Ascending aorta (tissue), 2 donors: ENCODE results near the gene ARSG. TPM values are rescaled to one million over a fixed set of nuclear protein-coding genes. Genes with fewer than 3 reads are reported as not detected.

Experiments
- DNase-seq, 2 donors: peaks; one replicate each; pipeline ENCODE4 v3.0.0-alpha.2; 2019; ENCODE audit warnings: low spot score in 2 of 2
- H3K27ac ChIP-seq, 2 donors: fragments of 200-600 bp; sonication (generic); one replicate each; pipeline ENCODE4 v1.5.1; 2016 to 2017; ENCODE audit warnings: mild to moderate bottlenecking in 1 of 2
- H3K27me3 ChIP-seq: fragments of 200-600 bp; sonication (generic); one replicate; pipeline ENCODE4 v1.5.1; 2017
- H3K36me3 ChIP-seq, 2 donors: fragments of 200-600 bp; sonication (generic); one replicate each; pipeline ENCODE4 v1.5.1; 2016
- H3K4me1 ChIP-seq, 2 donors: fragments of 200-600 bp; sonication (generic); one replicate each; pipeline ENCODE4 v1.5.1; 2016 to 2017; ENCODE audit warnings: mild to moderate bottlenecking in 1 of 2
- H3K4me3 ChIP-seq, 2 donors: fragments of 200-600 bp; sonication (generic); one replicate each; pipeline ENCODE4 v1.5.1; 2016 to 2017; ENCODE audit warnings: mild to moderate bottlenecking in 1 of 2
- H3K9me3 ChIP-seq, 2 donors: fragments of 200-600 bp; sonication (generic); one replicate each; pipeline ENCODE4 v1.5.1; 2016
- intact Hi-C: fragments of 100-400 bp; cut with DNase I; formaldehyde crosslinking; loops from one replicate; pipeline ENCODE4 v1.15.1; 2023
- total RNA-seq: library from RNA; depleted of rRNA; stranded (reverse); fragments of >200 nt; gene quantifications from one replicate; pipeline ENCODE4 v1.1.0, GENCODE V29; 2016
- TF ChIP-seq, protein P1 (sequence below), 3 experiments: fragments of 200-600 bp in 2 of 3; fragments of 450-650 bp in 1 of 3; sonication (generic) in 2 of 3; IDR thresholded peaks; one replicate each; pipeline ENCODE4 v1.5.1; 2016 to 2019; ENCODE audit warnings: antibody characterized with exemption in 3 of 3, mild to moderate bottlenecking in 1 of 3, moderate library complexity in 1 of 3

ARSG gene
- total RNA-seq, 1 donor from 2014 or later, result 7.3 TPM

GRCh38 chr17:68293490-68294195 is 2.3 kb downstream of the ARSG start:
- Histone ChIP-seq H3K27me3 (no peaks in the 10 kb centered on the region), H3K9me3 (no peaks in the 10 kb centered on the region), H3K4me1 (peaks cover 7 to 9% of the 10 kb centered on the region in 2 donors), H3K4me3 (no peak overlapping the region), H3K36me3 (no peaks in the 10 kb centered on the region), H3K27ac (no peak overlapping the region)
- TF ChIP-seq, protein P1, sequence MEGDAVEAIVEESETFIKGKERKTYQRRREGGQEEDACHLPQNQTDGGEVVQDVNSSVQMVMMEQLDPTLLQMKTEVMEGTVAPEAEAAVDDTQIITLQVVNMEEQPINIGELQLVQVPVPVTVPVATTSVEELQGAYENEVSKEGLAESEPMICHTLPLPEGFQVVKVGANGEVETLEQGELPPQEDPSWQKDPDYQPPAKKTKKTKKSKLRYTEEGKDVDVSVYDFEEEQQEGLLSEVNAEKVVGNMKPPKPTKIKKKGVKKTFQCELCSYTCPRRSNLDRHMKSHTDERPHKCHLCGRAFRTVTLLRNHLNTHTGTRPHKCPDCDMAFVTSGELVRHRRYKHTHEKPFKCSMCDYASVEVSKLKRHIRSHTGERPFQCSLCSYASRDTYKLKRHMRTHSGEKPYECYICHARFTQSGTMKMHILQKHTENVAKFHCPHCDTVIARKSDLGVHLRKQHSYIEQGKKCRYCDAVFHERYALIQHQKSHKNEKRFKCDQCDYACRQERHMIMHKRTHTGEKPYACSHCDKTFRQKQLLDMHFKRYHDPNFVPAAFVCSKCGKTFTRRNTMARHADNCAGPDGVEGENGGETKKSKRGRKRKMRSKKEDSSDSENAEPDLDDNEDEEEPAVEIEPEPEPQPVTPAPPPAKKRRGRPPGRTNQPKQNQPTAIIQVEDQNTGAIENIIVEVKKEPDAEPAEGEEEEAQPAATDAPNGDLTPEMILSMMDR (IDR thresholded peaks at IDR 0.05), result no peak
- no peak for DNase-seq
- intact Hi-C loops, result no loop called here

DNA sequence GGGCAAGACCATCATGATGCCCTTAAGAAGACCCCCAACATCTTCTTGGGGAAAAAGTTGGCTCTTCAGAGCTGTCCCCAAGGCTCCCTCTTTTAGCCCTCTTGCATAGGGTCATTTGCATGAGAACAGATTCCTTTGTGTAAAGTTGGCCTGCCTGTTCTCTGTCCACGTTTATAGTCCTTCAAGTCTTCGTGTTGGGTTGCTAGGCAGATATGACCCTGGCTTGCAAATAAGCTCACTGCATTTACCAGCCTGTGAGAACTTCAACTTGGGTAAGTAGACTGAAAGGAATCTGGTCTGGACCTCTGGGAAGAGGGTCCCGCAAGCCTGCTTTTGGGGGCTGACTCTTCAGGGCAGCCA is 2.9 kb downstream of the ARSG start:
- no peaks in the 10 kb centered on the region for H3K27me3 ChIP-seq
- H3K27ac ChIP-seq, result no peak overlapping the region
- DNase-seq, result no peak
- intact Hi-C loops, result no loop called here
- H3K36me3 ChIP-seq, result no peaks in the 10 kb centered on the region
- H3K4me1 ChIP-seq, result peaks cover 7 to 9% of the 10 kb centered on the region in 2 donors
- no peaks in the 10 kb centered on the region for H3K9me3 ChIP-seq
- H3K4me3 ChIP-seq, result no peak overlapping the region
- TF ChIP-seq, protein P1 (IDR thresholded peaks at IDR 0.05), result no peak

GRCh38 chr17:68294617-68295016 is 3.3 kb downstream of the ARSG start:
- H3K27ac ChIP-seq, result no peak overlapping the region
- no peak for DNase-seq
- H3K27me3 ChIP-seq, result no peaks in the 10 kb centered on the region
- intact Hi-C loops, result no loop called here
- peaks cover 7 to 9% of the 10 kb centered on the region in 2 donors for H3K4me1 ChIP-seq
- H3K4me3 ChIP-seq, result no peak overlapping the region
- TF ChIP-seq, protein P1 (IDR thresholded peaks at IDR 0.05), result no peak
- H3K36me3 ChIP-seq, result no peaks in the 10 kb centered on the region
- H3K9me3 ChIP-seq, result no peaks in the 10 kb centered on the region

- Histone ChIP-seq H3K27me3 (no peaks in the 10 kb centered on the region), H3K4me3 (no peak overlapping the region), H3K4me1 (peaks cover 7 to 9% of the 10 kb centered on the region in 2 donors), H3K27ac (no peak overlapping the region), H3K9me3 (no peaks in the 10 kb centered on the region), H3K36me3 (no peaks in the 10 kb centered on the region)
- intact Hi-C loops, result no loop called here
- TF ChIP-seq, protein P1 (IDR thresholded peaks at IDR 0.05), result no peak
- no peak for DNase-seq
These were observed 3.8 kb downstream of the ARSG start for GRCh38 chr17:68295086-68295485.

GRCh38 chr17:68296217-68297191 is 5.2 kb downstream of the ARSG start:
- H3K27me3 ChIP-seq, result no peaks in the 10 kb centered on the region
- TF ChIP-seq, protein P1 (IDR thresholded peaks at IDR 0.05), result no peak
- H3K4me1 ChIP-seq, result peaks cover 6 to 7% of the 10 kb centered on the region in 2 donors
- no peak for DNase-seq
- H3K4me3 ChIP-seq, result no peak overlapping the region
- H3K27ac ChIP-seq, result no peak overlapping the region
- intact Hi-C loops, result no loop called here
- no peaks in the 10 kb centered on the region for H3K36me3 ChIP-seq
- H3K9me3 ChIP-seq, result no peaks in the 10 kb centered on the region
